Smooth muscle cell (in vitro differentiated cells): ENCODE measurements around the gene ERC2. TPM values are rescaled to one million over a fixed set of nuclear protein-coding genes. Genes with fewer than 3 reads are reported as not detected.

Experiments
- DNase-seq: peaks from one replicate; lab custom pipeline; 2025; ENCODE audit not compliant: unreplicated experiment; lab: John Stamatoyannopoulos, UW
- H2AFZ ChIP-seq: fragments of 200-600 bp; sonication (generic); 2 replicates; pipeline ENCODE4 v1.6.0; 2016; ENCODE audit warnings: antibody characterized with exemption, low read depth, mild to moderate bottlenecking
- H3F3A ChIP-seq: fragments of 200-600 bp; sonication (generic); 2 replicates; pipeline ENCODE4 v1.6.0; 2017; ENCODE audit warnings: antibody characterized with exemption, low read depth
- H3K27ac ChIP-seq: fragments of 200-600 bp; sonication (generic); 2 replicates; pipeline ENCODE4 v1.5.1; 2016; ENCODE audit warnings: low read depth, mild to moderate bottlenecking
- H3K27me3 ChIP-seq: fragments of 200-600 bp; sonication (generic); 2 replicates; pipeline ENCODE4 v1.6.1; 2016; ENCODE audit warnings: low read depth, mild to moderate bottlenecking
- H3K36me3 ChIP-seq: fragments of 200-600 bp; sonication (generic); 2 replicates; pipeline ENCODE4 v1.5.1; 2016; ENCODE audit warnings: low read depth
- H3K4me1 ChIP-seq: fragments of 200-600 bp; sonication (generic); 2 replicates; pipeline ENCODE4 v1.5.1; 2016; ENCODE audit warnings: low read depth
- H3K4me2 ChIP-seq: fragments of 200-600 bp; sonication (generic); 2 replicates; pipeline ENCODE4 v1.6.0; 2016; ENCODE audit warnings: mild to moderate bottlenecking
- H3K4me3 ChIP-seq: fragments of 200-600 bp; sonication (generic); 2 replicates; pipeline ENCODE4 v1.5.1; 2016; ENCODE audit warnings: mild to moderate bottlenecking
- H3K79me2 ChIP-seq: fragments of 200-600 bp; sonication (generic); 2 replicates; pipeline ENCODE4 v1.6.0; 2016; ENCODE audit warnings: low read depth, mild to moderate bottlenecking
- H3K9ac ChIP-seq: fragments of 200-600 bp; sonication (generic); 2 replicates; pipeline ENCODE4 v1.6.0; 2016; ENCODE audit warnings: low read depth
- H3K9me3 ChIP-seq: fragments of 200-600 bp; sonication (generic); replicated peaks from 2 replicates; pipeline ENCODE4 v1.5.1; 2016; ENCODE audit warnings: low read depth
- H4K20me1 ChIP-seq: fragments of 200-600 bp; sonication (generic); 2 replicates; pipeline ENCODE4 v1.6.0; 2016; ENCODE audit warnings: low read depth
- WGBS: methylation state at CpG from one replicate; pipeline ENCODE4 v1.1.7; 2016; ENCODE audit warnings: low lambda C conversion rate; 5-methylcytosine and 5-hydroxymethylcytosine counted together
- polyA plus RNA-seq: library from polyadenylated mRNA; unstranded; fragments of >200 nt; fragmentation: Nextera tagmentation; extraction: Ambion mirVana; gene quantifications from 2 replicates; pipeline ENCODE4 v1.2.1, GENCODE V29; 2016
- total RNA-seq: library from RNA; depleted of rRNA; stranded (reverse); fragments of >200 nt; gene quantifications from 2 replicates; pipeline ENCODE4 v1.2.3, GENCODE V29; 2014
- TF ChIP-seq, protein P1 (sequence below): fragments of 200-600 bp; sonication (generic); IDR thresholded peaks from 2 replicates; pipeline ENCODE4 v1.5.1; 2017; ENCODE audit warnings: borderline replicate concordance, mild to moderate bottlenecking, antibody characterized with exemption; ENCODE audit not compliant: insufficient read depth, poor library complexity, severe bottlenecking

The ERC2 gene
- total and polyA plus RNA-seq, 2 experiments from 2014 or later = 1.1 TPM; not detected in 1

DNA sequence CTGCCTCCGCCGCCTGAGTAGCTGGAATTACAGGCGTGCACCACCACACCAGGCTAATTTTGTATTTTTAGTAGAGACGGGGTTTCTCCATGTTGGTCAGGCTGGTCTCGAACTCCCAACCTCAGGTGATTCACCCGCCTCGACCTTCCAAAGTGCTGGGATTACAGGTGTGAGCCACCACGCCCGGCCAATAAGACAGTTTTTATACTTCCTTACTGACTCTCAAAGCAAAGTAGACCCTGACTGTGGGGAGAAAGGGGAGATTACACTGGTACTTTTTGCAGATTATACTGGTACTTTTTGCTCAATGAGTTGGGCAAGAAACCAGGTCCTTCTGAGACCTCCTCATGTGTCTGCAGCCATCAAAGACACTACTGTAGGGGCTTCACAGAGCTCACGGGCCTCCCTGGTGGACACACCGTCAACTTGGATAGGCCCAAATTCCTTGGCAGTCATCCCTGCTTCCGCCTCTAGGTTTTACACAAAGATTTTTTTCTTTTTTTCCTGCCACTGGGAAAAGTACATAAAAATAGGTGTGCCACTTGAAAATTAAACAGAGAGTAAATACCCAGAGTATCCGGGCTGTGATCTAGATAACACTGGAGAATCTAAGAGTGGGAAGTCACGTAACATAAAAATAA lies 837.9 kb downstream of the ERC2 start:
- no peak overlapping the region for H3K4me3 ChIP-seq
- no peak overlapping the region for H3K27ac ChIP-seq
- TF ChIP-seq, protein P1, sequence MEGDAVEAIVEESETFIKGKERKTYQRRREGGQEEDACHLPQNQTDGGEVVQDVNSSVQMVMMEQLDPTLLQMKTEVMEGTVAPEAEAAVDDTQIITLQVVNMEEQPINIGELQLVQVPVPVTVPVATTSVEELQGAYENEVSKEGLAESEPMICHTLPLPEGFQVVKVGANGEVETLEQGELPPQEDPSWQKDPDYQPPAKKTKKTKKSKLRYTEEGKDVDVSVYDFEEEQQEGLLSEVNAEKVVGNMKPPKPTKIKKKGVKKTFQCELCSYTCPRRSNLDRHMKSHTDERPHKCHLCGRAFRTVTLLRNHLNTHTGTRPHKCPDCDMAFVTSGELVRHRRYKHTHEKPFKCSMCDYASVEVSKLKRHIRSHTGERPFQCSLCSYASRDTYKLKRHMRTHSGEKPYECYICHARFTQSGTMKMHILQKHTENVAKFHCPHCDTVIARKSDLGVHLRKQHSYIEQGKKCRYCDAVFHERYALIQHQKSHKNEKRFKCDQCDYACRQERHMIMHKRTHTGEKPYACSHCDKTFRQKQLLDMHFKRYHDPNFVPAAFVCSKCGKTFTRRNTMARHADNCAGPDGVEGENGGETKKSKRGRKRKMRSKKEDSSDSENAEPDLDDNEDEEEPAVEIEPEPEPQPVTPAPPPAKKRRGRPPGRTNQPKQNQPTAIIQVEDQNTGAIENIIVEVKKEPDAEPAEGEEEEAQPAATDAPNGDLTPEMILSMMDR = no peak
- H3F3A ChIP-seq = peaks cover 5% of the 10 kb centered on the region
- no peak overlapping the region for H2AFZ ChIP-seq
- no peaks in the 10 kb centered on the region for H3K36me3 ChIP-seq
- no peak for DNase-seq
- H3K9ac ChIP-seq = no peak overlapping the region
- peaks cover 7% of the 10 kb centered on the region for H3K4me1 ChIP-seq
- no peak overlapping the region for H3K4me2 ChIP-seq
- WGBS = 91% methylated on average over 14 of the region's 14 CpGs
- H3K27me3 ChIP-seq = no peaks in the 10 kb centered on the region
- no peaks in the 10 kb centered on the region for H3K9me3 ChIP-seq
- H3K79me2 ChIP-seq = no peaks in the 10 kb centered on the region
- H4K20me1 ChIP-seq = no peaks in the 10 kb centered on the region

DNA sequence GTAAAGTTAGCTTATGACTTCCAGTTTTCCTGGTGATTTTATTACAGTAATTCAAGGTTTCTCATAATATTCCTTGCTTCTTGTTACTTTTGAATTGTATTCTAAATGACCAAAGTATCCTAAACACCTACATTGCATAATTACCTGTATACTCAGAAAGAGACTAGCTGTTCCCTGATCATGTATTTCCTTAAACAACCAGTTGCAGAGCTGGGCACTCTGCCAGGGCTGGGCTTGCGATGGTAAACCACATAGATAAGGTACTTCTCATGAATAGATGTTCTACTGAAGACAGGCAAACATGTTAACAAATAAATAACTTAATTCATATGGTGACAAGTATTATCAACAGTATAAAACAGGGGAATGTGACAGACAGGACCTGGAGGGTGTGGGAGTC lies 838.8 kb downstream of the ERC2 start:
- Histone ChIP-seq H3F3A (peaks cover 5% of the 10 kb centered on the region), H3K79me2 (no peaks in the 10 kb centered on the region), H3K27me3 (no peaks in the 10 kb centered on the region), H3K4me2 (no peak overlapping the region), H3K9ac (no peak overlapping the region), H3K9me3 (no peaks in the 10 kb centered on the region), H3K4me3 (no peak overlapping the region), H3K27ac (no peak overlapping the region), H2AFZ (no peak overlapping the region), H4K20me1 (no peaks in the 10 kb centered on the region), H3K36me3 (no peaks in the 10 kb centered on the region), H3K4me1 (peaks cover 4% of the 10 kb centered on the region)
- 20% methylated on average over 1 of the region's 1 CpG for WGBS
- TF ChIP-seq, protein P1 = no peak
- DNase-seq = no peak

DNA sequence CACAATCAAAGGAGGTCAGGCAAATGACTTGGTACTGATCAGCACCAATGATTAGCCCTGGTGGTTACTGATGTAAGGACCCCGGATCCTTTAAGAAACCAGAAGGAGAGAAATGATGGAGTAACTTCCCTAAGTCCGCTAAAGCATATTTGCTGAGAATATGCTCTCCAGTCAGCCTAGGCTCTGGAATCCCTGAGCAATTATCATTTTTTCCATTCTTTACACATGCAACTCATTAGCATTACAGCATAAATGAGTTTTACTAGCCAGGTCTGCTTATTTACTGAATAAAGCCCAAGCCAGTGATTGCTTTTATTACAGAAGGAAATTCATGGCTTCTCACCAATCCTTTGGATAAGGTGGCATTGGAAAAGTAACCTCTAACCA lies 842.0 kb downstream of the ERC2 start:
- Histone ChIP-seq H3K9ac (no peak overlapping the region), H3K27me3 (no peaks in the 10 kb centered on the region), H3K4me3 (no peak overlapping the region), H2AFZ (no peak overlapping the region), H3K79me2 (no peaks in the 10 kb centered on the region), H3K4me2 (peak overlapping the region; percentile 17), H3K4me1 (no peaks in the 10 kb centered on the region), H3K27ac (peak overlapping the region; percentile 20), H4K20me1 (no peaks in the 10 kb centered on the region), H3K9me3 (no peaks in the 10 kb centered on the region), H3K36me3 (no peaks in the 10 kb centered on the region), H3F3A (peaks cover 7% of the 10 kb centered on the region)
- 42% methylated on average over 2 of the region's 2 CpGs for WGBS
- DNase-seq = no peak
- TF ChIP-seq, protein P1 = no peak

DNA sequence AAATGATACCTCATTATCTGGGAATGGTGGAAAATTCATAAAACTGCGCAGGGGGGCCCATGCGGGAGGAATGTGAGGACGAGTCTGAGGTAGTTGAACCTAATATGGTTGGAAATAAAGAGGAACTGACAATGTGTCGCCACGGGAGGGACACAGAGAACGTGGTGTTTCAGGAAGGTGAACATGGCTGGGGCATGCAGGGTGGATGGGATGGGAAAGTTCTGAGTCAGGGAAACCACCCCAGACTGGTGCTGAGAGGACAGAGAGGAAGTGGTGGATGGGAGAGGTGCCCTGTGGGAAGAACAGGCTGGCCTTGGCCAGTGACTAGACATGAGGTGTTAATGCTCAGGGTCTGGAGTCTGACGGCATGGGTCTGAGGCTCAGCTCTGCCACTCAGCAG lies 844.0 kb downstream of the ERC2 start:
- peak overlapping the region; percentile 73 for H3K27ac ChIP-seq
- WGBS = 64% methylated on average over 7 of the region's 7 CpGs

More for the DNA sequence above, 844.0 kb downstream of the ERC2 start:
- Histone ChIP-seq H4K20me1 (no peaks in the 10 kb centered on the region), H3K9ac (peak overlapping the region; percentile 39), H3K9me3 (no peaks in the 10 kb centered on the region), H2AFZ (no peak overlapping the region), H3K4me3 (no peak overlapping the region), H3K27me3 (no peaks in the 10 kb centered on the region), H3K79me2 (no peaks in the 10 kb centered on the region), H3F3A (peaks cover 11% of the 10 kb centered on the region), H3K36me3 (no peaks in the 10 kb centered on the region), H3K4me2 (peak overlapping the region; percentile 49), H3K4me1 (peaks cover 8% of the 10 kb centered on the region)
- TF ChIP-seq, protein P1 = no peak
- DNase-seq = no peak
